DMS153 (cell line): Measurements from ENCODE around the gene SSH2.
"Not testable (repeated sequence)": the region's sequence is repeated elsewhere in the genome, so short reads cannot be mapped to it uniquely, and the experiment has no call there.

Experiments
- DNase-seq: peaks from one replicate; lab custom pipeline; 2025; lab: John Stamatoyannopoulos, UW

Gene SSH2

DNA sequence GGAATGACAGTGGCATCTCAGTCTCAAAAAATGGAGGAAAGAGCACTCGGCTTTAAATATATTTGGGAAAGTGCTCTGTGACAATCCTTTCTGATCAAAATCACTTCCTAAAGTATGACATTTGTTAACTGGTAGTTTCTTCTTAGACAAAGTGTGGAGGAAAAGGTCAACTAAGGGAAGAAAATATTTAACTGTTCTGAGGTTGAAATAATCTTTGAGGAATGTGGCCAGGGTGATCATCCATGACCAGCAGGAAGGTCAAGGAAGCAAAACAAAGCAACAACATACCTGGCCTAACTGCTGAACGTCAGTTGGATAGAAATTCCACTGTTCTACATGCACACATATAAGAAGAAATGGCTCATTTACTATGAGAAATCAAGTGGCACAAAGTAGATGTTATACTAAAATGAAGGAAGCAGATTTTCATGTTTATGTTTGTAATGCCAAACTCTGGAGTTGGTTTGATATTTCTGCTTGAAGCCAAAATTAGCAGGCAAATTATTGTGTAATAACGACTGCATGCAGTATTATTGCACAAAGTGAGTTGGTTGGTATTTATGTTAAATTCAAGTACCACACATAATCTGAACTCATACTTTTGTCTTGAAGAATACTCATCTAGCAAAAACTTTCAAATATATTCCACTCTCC lies 220.0 kb downstream of the SSH2 start:
- no peak for DNase-seq

DNA sequence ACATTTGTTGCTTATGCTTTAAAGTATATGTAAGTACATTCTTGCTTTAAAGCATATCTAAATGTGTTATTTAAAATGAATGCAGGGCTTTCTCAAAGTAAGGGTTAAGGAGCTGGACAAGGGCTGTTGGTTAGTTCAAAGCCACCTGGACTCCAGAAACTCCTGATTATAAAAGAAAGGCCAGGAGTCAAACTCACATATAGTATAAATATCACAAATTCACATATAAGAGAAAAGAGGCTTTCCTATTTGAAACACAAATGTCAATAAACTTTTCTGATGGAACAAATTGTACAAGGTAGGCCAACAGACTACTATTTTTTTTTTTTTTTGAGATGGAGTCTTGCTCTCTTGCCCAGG lies 222.8 kb downstream of the SSH2 start:
- DNase-seq, result no peak

DNA sequence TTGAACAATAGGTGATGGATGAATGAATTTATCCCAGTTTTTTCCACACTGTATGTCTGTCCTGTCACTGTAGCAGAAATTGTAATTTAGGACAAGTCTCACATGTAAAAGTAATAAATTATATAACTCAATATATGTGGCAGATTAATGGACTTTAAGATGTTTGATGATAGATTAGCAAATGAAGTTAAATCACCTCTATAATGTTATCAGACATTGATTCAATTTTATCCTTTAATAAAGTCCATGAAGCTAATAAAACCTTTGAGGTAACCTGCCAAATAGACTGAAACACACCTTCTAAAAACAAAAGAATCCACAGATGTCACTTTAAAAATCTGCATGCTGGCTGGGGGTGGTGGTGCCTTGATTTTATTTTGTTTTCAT lies 224.0 kb downstream of the SSH2 start:
- DNase-seq, result no peak

DNA sequence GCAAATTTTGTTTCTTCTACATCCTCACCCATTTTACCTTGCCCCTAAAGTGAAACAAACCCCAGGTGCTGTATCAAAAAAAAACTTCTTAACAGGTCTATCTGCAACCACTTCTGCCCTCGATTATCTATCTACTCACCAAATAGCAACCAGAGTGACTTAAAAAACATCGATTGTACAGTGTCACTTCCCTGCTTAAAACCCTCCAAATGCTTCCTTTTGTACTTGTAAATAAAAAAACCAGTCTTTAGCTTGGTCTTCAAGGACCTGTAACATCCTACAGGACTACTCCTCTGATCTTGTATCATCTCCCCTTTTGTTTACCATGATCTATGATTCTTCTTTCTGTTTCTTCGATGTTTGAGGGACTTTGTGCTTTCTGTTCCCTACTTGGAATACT lies 224.6 kb downstream of the SSH2 start:
- DNase-seq, result no peak

DNA sequence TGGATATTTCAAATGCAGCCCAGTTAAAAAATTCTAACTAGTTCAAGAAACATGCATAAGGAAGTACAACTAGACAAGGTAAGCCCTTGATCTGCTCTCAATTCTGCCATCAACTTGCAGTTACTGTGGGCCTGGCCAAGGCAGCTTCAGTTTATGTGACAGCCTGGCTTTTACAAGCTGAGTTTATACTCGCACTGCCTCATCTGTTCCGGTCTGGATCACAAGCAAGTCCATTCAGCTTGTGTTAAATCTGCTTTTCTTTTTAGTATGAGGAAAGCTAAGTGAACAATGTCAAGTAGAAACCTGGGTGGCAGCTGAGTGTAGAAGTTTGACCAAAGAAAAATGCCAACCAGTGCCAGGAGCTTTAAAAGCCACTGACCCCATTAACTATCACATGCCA lies 230.7 kb downstream of the SSH2 start:
- no peak for DNase-seq

DNA sequence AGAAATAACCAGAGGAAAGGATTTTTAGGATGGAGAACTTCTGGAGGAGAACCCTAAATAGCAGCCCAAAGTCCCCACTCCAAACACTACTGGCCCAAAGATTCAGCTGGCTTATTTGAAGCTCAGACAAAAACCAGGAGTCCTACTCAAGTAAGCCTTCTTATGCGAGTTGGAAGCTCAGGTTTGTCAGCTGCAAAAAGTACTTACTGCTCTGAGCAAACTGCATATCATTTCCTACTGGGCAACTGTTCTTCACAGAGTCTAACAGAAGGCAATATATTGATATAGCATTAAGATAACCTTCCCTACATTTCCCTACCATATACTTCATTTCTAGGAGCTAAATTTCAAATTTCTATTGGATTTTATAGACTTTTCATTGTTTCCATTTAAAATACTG lies 231.2 kb downstream of the SSH2 start:
- no peak for DNase-seq

DNA sequence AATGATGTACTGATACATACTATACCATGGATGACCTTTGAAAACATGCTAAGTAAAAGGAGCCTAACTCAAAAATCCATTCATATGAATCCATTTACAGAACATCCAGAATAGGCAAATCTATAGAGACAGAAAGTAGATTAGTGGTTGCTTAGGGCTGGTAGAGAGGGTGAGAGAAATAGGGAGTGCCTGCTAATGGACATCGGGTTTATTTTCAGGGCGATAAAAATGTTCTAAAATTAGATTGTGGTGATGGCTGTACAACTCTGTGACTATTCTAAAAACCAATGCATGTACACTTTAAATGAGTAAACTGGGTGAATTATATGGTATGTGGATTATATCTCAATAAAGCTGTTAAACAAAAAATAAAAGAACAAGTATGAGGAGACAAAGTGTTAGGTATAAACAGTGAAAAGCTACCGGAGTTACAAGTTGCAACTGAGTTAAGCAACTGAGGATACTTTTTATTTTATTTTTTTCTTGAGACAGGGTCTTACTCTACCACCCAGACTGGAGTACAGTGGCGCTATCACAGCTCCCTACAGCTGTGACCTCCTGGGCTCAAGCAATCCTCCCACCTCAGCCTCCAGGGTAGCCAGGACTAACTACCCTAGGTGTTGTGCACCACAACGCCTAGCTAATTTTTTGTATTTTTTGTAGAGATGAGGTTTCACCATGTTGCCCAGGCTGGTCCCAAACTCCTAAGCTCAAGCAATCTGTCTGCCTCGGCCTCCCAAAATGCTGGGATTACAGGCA lies 231.8 kb downstream of the SSH2 start:
- no peak for DNase-seq

DNA sequence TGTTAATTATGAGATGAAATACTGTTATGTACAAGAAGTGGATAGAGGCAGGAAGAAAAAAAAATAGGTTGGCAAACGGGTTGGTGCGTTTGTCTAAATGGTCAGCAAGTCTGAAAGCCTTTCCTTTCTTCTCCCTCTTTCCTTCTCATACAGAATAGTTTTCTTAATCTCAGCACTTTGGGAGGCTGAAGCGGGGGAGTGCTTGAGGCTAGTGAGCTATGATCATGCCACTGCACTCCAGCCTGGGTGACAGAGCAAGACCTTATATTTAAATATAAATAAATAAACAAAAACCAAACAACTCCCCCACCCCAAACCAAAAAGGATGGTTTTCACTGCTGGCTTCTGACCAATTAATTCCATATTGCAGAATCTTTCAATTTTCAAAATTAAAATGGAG lies 232.7 kb downstream of the SSH2 start:
- no peak for DNase-seq

DNA sequence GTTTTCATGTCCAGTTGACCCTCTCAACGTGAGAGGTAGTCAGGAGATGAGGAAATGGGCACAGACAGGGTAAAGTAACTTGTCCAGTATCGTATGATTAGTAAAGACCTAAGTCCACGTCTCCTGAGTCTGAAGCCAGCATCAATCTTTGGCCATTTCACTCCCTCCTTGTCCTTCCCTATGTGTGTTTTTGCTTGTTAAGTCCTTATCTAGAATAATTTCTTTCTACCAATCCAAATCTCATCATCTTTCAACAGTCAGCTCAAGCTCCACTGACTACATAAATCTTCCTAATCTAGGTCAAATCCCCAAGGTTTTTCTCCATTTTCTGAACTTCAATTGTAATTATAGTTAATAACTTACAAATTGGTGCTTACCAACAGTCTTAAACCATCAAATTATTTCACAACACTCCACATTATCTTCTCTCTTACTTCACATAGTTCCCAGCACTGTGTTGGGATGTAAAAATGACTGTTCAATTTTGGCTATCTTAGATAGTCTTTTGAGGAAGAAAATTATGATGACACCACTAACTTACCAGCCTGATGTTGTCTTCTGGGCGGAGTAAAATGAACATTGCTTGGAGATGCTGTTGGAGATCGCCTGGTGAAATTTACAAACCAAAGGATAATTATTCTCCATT lies 235.0 kb downstream of the SSH2 start:
- no peak for DNase-seq

DNA sequence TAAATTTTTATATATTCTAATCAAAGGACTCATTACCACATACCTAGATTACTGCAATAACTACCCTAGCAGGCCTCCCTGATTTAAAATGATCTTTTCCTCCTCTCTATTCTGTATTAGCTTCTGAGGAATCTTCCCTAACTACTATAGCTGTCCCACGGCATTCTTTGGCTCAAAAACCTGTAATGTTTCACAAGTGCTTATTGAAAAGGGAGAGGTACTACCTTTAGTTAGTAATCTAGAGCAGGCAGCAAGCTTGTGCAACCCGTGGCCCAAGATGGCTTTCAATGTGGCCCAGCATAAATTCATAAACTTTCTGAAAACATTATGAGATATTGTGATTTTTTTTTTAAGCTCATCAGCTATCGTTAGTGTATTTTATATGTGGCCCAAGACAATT lies 236.3 kb downstream of the SSH2 start:
- no peak for DNase-seq

DNA sequence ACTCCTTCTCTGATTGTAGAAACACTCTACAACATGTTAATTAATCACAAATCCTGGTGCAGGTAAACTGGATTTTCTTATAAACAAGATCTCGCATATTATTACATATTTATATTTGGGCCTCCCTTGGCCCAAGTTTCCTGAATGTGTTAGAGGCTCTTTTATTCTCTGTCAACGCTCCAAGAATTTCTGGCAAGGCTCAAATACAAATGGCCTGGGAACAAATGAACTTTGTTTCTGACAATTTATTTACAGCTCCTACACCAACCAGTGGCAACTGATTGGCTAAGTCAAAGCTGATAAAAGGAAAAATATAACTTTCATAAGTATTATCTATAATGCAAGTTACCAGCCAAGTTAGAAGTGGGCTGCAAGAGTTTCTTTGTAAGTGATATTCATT lies 242.4 kb downstream of the SSH2 start:
- no peak for DNase-seq

DNA sequence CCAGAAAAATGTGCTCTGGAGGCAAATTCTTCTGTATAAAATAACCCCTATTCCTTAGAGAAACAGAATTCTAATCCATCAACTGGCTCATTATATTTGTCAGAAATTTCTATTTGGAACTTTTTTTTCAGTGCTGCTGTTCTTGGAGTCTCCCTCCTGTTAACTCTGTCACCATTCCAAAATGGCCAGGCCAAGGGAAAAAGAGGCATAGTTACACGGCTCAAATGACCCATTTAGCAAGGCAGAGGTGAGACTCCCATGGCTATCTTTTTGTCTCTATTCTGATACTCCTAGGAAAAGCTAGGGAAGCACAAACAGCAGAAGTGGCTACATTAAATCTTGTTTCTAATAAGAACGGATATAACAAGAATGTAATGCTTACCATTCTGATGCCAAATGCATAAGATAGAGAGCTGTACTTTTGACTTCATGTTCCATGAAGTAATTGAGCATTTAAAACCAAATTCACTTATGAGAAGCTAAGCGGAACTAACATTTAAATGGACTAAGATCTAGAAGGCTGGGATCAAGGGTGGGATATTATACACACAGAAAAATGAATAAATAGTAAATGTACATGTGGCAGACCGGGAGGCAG lies 242.9 kb downstream of the SSH2 start:
- no peak for DNase-seq

DNA sequence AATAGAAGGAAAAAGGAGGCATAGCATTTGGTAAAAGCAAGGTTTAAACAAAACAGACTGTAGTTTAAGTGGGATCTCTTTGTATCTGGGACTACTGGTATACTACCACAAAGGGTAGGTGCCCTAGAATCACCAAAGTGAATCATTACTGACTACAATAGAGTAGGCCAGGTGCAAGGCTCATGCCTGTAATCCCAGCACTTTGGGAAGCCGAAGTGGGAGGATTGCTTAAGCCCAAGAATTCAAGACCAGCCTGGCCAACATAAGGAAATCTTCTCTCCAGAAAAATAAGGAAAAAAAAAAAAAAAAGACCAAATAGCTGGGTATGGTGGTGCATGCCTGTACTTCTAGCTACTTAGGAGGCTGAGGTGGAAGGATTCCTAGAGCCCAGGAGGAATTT lies 246.5 kb downstream of the SSH2 start:
- DNase-seq, result no peak

DNA sequence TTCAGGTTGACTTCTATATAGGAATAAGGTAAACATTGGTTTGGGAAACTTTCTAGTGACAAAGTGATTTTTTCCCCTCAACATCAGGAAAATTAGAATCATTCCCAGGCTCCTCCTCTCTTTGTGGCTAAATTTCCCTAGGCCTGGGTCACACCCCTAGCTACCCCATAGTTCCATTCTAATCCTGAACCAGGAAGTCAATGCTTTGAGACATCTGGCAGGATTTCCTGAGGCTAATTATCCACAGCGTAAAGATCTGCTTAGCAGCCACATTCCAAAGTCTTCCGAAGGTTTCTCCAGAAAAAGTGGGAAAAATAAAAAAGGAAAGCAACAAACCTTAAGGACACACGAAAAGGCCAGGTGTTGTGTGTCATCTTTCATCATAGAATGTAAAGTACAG lies 247.0 kb downstream of the SSH2 start:
- DNase-seq, result peak; percentile 1

DNA sequence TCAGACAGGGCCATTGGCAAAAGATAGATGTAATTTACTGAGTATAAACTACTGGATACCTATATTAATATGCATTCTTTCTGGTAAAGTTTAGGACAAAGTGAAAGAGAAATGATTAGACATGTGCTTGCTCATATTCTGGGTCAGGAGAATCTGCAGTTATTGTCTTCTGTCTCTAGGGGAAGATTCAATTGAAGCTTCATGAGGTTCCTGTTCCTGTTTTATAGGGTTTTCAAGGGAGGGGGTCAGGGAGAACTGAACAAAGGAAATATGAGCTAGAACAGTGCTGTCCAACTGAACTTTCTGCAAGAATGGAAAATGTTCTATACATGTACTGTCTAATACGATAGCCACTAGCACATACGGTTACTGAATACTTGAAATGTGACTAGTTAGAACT lies 248.0 kb downstream of the SSH2 start:
- DNase-seq, result no peak

DNA sequence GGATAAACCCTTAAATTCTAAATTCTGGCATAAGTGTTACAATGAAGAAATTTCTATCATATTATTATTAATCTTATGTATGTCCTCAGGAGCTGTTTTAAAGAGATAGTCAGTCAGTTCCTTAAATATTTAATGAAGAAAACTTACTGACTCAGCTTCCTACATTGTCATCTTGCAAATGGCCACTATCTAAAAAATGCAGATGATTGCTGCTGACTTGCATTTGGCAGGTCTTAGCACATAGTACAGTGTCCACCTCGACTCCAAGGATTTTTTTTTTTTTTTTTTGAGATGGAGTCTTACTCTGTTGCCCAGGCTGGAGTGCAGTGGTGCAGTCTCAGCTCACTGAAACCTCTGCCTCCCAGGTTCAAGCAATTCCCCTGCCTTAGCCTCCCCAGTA lies 252.2 kb downstream of the SSH2 start:
- DNase-seq, result no peak

DNA sequence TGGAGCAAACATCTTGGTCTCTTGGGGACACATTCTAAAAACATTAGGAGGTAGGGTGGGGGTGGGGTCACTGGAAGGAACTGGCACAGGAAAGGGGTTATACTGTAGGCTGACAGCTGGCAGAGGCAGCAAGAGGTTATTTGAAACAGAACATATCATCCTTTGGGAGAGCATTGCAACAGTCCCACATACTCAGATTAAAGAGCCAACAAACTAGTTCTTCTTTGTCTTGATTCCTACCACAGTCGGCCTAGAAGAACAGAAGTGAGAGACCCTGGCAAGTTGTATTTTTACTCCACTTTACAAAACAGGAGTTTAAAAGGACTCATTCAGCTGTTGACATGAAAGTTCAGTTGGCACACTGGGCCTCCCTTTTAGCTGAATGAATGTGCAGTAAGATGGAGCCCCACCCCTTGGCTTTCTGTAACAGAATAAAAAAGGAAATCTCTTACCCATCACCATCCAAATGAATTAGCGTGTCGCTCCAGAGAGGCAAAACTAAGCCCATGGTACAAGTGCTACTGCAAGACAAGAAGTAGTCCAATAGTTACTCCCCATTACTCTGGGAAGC lies 252.7 kb downstream of the SSH2 start:
- no peak for DNase-seq

DNA sequence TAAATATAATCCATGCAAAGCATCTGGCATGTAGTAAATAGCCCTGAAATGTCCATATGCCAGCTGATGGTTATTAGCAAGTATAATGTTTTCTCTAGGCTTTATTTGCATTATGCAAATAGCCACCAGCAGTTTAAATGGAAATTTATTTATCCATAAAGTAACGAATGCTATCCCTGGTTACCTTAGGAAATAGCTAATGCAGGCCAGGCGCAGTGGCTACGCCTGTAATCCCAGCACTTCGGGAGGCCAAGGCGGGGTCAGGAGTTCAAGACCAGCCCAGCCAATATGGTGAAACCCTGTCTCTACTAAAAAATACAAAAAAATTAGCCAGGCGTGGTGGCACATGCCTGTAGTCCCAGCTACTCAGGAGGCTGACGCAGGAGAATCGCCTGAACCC lies 254.1 kb downstream of the SSH2 start:
- DNase-seq, result not testable (repeated sequence)

DNA sequence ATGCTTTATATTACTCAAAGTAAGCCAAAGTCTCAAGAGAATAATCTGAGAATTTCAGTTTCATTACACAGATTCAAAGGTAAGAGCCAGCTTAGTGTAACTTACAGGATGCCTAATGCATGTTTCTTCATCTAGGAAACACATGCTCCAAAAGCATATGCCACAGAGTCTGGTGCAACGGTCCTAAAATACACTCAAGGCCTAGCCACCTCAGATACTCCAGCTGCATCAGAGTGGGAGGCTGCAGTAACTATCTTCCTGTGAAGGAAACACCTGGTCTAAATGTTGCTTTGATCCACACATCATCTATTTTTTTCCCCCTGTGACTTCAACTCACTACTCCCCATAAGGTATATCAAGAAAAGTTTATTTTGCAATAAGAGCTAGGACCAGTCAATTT lies 255.7 kb downstream of the SSH2 start:
- DNase-seq, result no peak

DNA sequence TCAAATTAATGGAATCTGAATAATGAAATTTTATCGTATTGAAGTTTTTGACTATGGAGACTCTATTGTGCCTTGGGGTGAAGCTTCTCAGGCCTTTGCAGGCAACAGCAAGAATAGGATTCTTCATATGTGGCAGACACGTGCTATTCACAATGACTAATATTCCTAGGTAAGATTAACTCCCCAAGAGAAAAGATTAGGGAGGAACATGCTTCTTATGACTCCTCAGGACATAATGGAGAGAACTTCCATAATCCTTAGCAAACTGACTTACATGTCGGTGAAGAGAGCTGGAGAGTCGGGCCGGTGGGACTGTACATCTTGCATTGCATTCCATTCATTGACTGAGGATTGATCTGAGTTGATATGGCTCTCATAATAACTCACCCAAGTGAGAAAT lies 258.4 kb downstream of the SSH2 start:
- DNase-seq, result no peak

DNA sequence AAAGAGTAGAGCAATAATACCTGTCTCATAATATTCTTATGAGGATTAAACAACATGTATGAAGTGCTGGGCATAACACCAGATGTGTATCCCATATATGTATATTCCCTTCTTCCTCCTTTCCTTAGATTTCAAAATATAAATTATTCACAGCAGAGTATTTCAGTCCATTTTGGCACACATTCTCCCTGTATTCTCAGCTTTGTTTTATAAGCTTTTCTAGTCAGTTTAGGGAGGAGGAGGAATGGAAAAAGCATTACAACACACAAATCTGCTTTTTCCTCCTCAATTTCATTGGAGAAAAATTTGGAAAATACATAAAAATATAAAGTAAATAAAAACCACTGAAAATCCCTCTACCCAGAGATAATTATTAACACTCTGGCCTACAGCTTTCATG lies 260.8 kb downstream of the SSH2 start:
- no peak for DNase-seq

DNA sequence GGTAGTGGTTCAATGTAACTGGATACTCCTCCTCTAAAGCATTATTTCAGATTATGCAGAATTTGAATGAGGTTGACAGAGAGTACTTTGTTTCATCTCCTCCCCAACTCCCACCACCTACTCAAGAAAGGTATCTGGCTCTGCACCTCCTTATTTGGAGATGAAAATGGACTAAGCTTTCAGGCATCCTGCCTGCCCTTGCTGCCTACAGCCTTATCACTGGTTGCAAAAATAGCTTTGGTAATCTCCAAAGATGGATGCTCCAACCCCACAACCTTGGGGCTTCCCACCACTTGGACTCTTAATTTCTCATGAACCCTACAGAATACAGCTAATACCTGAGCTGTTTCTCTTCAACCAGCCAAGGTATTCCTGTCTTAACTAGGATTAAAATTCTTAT lies 262.1 kb downstream of the SSH2 start:
- no peak for DNase-seq

DNA sequence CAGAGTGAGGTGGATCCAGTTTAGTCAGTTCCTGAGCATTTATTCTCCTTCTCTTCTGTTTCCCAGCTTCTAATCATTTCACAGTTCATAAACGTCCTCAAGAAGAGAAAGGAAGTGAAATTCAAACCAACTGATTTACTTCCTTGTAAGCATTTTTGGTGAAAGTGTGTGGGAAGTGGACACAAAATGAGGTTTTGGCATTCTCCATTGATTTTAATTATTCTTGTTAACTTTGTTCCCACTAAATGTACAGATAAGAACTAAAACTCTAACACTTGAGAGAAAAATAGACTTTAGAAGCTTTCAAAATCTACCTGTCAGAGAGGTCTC lies 264.6 kb downstream of the SSH2 start:
- DNase-seq, result no peak
